PC-3 (cell line): ENCODE data around the gene SLC22A24. TPM values are rescaled to one million over a fixed set of nuclear protein-coding genes. Genes with fewer than 3 reads are reported as not detected.

Source experiments
- ATAC-seq: fragments of 200-7000 bp; cut with Tn5 transposase; 2 replicates; pipeline ENCODE4 v1.9.1; 2020; ENCODE audit warnings: mild to moderate bottlenecking, moderate library complexity
- BruUV-seq: library from RNA; stranded (reverse); fragments of 400-500 nt; replicated peaks from 2 replicates; lab custom pipeline; 2021; lab: Mats Ljungman, UMichigan
- CTCF ChIA-PET: fragments of 300-600 bp; sonication (Branson Sonifier 250); formaldehyde crosslinking; loops from one replicate; lab custom pipeline; 2022; ENCODE audit warnings: antibody characterized with exemption; lab: Charles Lee
- POLR2A ChIA-PET: fragments of 300-600 bp; sonication (Branson Sonifier 250); formaldehyde crosslinking; loops from one replicate; lab custom pipeline; 2022; ENCODE audit warnings: antibody characterized with exemption; ENCODE audit not compliant: unreplicated experiment; lab: Charles Lee
- DNase-seq: peaks from one replicate; pipeline ENCODE4 v3.0.0-alpha.2; 2015
- H2AFZ ChIP-seq: fragments of 300-600 bp; sonication (generic); 2 replicates; pipeline ENCODE4 v1.6.0; 2016; ENCODE audit warnings: antibody characterized with exemption, low read length
- H3F3A ChIP-seq: fragments of 300-600 bp; sonication (generic); one replicate; pipeline ENCODE4 v1.6.0; 2017; ENCODE audit warnings: antibody characterized with exemption, low read length, control low read depth, mild to moderate bottlenecking; ENCODE audit not compliant: unreplicated experiment
- H3K27ac ChIP-seq: fragments of 300-600 bp; sonication (generic); 2 replicates; pipeline ENCODE4 v1.5.1; 2016; ENCODE audit warnings: mild to moderate bottlenecking, low read length
- H3K27me3 ChIP-seq: fragments of 300-600 bp; sonication (generic); 2 replicates; pipeline ENCODE4 v1.6.1; 2016; ENCODE audit warnings: low read length, mixed read lengths
- H3K36me3 ChIP-seq: fragments of 300-600 bp; sonication (generic); 2 replicates; pipeline ENCODE4 v1.6.1; 2016; ENCODE audit warnings: low read depth, mixed run types, low read length, mixed read lengths
- H3K4me1 ChIP-seq: fragments of 300-600 bp; sonication (generic); 2 replicates; pipeline ENCODE4 v1.5.1; 2016; ENCODE audit warnings: low read length; ENCODE audit not compliant: insufficient read depth
- H3K4me2 ChIP-seq: fragments of 300-600 bp; sonication (generic); 2 replicates; pipeline ENCODE4 v1.6.0; 2016; ENCODE audit warnings: low read length
- H3K4me3 ChIP-seq: fragments of 300-600 bp; sonication (generic); 2 replicates; pipeline ENCODE4 v1.5.1; 2016; ENCODE audit warnings: mild to moderate bottlenecking, low read length, mixed read lengths
- H3K79me2 ChIP-seq: fragments of 300-600 bp; sonication (generic); 2 replicates; pipeline ENCODE4 v1.6.1; 2017; ENCODE audit warnings: low read length, mixed read lengths
- H3K9ac ChIP-seq: fragments of 300-600 bp; sonication (generic); 2 replicates; pipeline ENCODE4 v1.6.0; 2016; ENCODE audit warnings: mild to moderate bottlenecking, low read length
- H3K9me2 ChIP-seq: fragments of 300-600 bp; sonication (generic); replicated peaks from 2 replicates; pipeline ENCODE4 v1.6.1; 2016; ENCODE audit warnings: mixed run types, low read length, mixed read lengths
- H3K9me3 ChIP-seq: fragments of 300-600 bp; sonication (generic); 2 replicates; pipeline ENCODE4 v1.6.1; 2016; ENCODE audit warnings: low read length, mixed read lengths
- H4K20me1 ChIP-seq: fragments of 300-600 bp; sonication (generic); 2 replicates; pipeline ENCODE4 v1.6.1; 2016; ENCODE audit warnings: low read length, mixed read lengths
- EZH2 ChIP-seq: fragments of 300-600 bp; sonication (generic); IDR thresholded peaks from one replicate; pipeline ENCODE4 v1.6.1; 2017; ENCODE audit warnings: antibody characterized with exemption, mild to moderate bottlenecking, low read length; ENCODE audit not compliant: unreplicated experiment
- EZH2phosphoT487 ChIP-seq: fragments of 300-600 bp; sonication (generic); IDR thresholded peaks from 2 replicates; pipeline ENCODE4 v1.6.1; 2018; ENCODE audit warnings: mild to moderate bottlenecking, antibody characterized with exemption, low read length, borderline replicate concordance
- intact Hi-C: fragments of 100-400 bp; cut with micrococcal nuclease; formaldehyde crosslinking; loops from 2 replicates; pipeline ENCODE4 v1.9.0; 2023
- total RNA-seq: library from RNA; depleted of rRNA; stranded (reverse); fragments of >200 nt; gene quantifications from 2 replicates; pipeline ENCODE4 v1.2.3, GENCODE V29; 2014
- TF ChIP-seq, protein P1 (sequence below): fragments of 300-600 bp; sonication (generic); conservative IDR thresholded peaks from 2 replicates; pipeline ENCODE4 v1.5.1; 2017; ENCODE audit warnings: antibody characterized with exemption, low read depth, mild to moderate bottlenecking, low read length

The SLC22A24 gene
- total RNA-seq, 1 experiment from 2014 or later: not detected

- H3K27me3 ChIP-seq: peaks cover 42% of the 10 kb centered on the region
- TF ChIP-seq, protein P1, sequence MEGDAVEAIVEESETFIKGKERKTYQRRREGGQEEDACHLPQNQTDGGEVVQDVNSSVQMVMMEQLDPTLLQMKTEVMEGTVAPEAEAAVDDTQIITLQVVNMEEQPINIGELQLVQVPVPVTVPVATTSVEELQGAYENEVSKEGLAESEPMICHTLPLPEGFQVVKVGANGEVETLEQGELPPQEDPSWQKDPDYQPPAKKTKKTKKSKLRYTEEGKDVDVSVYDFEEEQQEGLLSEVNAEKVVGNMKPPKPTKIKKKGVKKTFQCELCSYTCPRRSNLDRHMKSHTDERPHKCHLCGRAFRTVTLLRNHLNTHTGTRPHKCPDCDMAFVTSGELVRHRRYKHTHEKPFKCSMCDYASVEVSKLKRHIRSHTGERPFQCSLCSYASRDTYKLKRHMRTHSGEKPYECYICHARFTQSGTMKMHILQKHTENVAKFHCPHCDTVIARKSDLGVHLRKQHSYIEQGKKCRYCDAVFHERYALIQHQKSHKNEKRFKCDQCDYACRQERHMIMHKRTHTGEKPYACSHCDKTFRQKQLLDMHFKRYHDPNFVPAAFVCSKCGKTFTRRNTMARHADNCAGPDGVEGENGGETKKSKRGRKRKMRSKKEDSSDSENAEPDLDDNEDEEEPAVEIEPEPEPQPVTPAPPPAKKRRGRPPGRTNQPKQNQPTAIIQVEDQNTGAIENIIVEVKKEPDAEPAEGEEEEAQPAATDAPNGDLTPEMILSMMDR: no peak
- no peak for TF ChIP-seq EZH2phosphoT487
- POLR2A ChIA-PET: no interaction called here
- no peak overlapping the region for H3K4me3 ChIP-seq
- intact Hi-C loops: no loop called here
- no peak overlapping the region for H3K27ac ChIP-seq
- no peak overlapping the region for H3K4me2 ChIP-seq
- no peak overlapping the region for H3K9ac ChIP-seq
- no peaks in the 10 kb centered on the region for H4K20me1 ChIP-seq
- no peaks in the 10 kb centered on the region for H3F3A ChIP-seq
- no peaks in the 10 kb centered on the region for H3K9me3 ChIP-seq
- no peaks in the 10 kb centered on the region for H3K79me2 ChIP-seq
- no peak overlapping the region for H2AFZ ChIP-seq
- no peaks in the 10 kb centered on the region for H3K9me2 ChIP-seq
- CTCF ChIA-PET: no interaction called here
- DNase-seq: no peak
- H3K4me1 ChIP-seq: no peaks in the 10 kb centered on the region
- no TSS peak for BruUV-seq
- no peak for ATAC-seq
- H3K36me3 ChIP-seq: no peaks in the 10 kb centered on the region
These were observed 2.6 kb upstream of the SLC22A24 start for GRCh38 chr11:63146581-63146980.

GRCh38 chr11:63142459-63142858 lies 1.6 kb downstream of the SLC22A24 start:
- H3K9me2 ChIP-seq: no peaks in the 10 kb centered on the region
- H3K27me3 ChIP-seq: peaks cover 55% of the 10 kb centered on the region
- ChIA-PET POLR2A (no interaction called here), CTCF (no interaction called here)
- H3K79me2 ChIP-seq: no peaks in the 10 kb centered on the region
- no peaks in the 10 kb centered on the region for H3K36me3 ChIP-seq
- H3K4me2 ChIP-seq: no peak overlapping the region
- H3K4me3 ChIP-seq: no peak overlapping the region
- DNase-seq (no peak), ATAC-seq (no peak)
- no peaks in the 10 kb centered on the region for H3K4me1 ChIP-seq
- no peak for TF ChIP-seq EZH2phosphoT487
- TF ChIP-seq EZH2: no peak
- TF ChIP-seq, protein P1: no peak
- BruUV-seq: no TSS peak
- H3F3A ChIP-seq: no peaks in the 10 kb centered on the region
- no peak overlapping the region for H3K27ac ChIP-seq
- intact Hi-C loops: no loop called here
- no peak overlapping the region for H2AFZ ChIP-seq
- no peak overlapping the region for H3K9ac ChIP-seq
- no peaks in the 10 kb centered on the region for H3K9me3 ChIP-seq
- no peaks in the 10 kb centered on the region for H4K20me1 ChIP-seq

DNA sequence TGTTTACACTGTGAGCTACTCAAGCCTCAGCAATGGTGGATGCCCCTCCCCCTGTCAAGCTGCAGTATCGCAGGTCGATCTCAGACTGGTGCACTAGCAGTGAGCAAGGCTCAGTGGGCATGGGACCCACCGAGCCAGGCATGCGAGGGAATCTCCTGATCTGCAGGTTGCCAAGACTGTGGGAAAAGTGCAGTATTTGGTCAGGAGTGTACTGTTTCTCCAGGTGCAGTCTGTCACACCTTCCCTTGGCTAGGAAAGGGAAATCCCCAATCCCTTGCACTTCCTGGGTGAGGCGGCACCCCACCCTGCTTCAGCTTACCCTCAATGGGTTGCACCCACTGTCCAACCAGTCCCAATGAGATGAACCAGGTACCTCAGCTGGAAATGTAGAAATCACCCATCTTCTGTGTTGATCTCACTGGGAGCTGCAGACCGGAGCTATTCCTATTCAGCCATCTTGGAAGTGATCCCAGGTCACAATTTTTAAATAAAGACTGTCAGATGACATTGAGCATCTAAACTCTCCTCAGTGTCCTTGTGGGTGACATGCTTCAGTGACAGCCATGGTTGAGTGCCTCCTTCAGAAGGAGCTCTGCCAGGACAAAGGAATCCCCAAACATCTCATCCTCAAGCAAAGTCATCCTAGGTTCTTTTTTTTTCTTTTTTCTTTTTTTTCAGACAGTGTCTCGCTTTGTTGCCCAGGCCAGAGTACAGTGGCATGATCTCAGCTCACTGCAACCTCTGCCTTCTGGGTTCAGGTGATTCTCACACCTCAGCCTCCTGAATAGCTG lies 10.8 kb downstream of the SLC22A24 start:
- CTCF ChIA-PET: no interaction called here
- H3K27ac ChIP-seq: no peak overlapping the region
- H3K4me2 ChIP-seq: no peak overlapping the region
- TF ChIP-seq, protein P1: no peak
- TF ChIP-seq EZH2 (no peak), EZH2phosphoT487 (no peak)
- H3K9ac ChIP-seq: no peak overlapping the region
- ATAC-seq (no peak), DNase-seq (no peak)
- H3K4me1 ChIP-seq: no peaks in the 10 kb centered on the region
- no peaks in the 10 kb centered on the region for H3K9me2 ChIP-seq
- no peak overlapping the region for H2AFZ ChIP-seq
- intact Hi-C loops: no loop called here
- H3K4me3 ChIP-seq: no peak overlapping the region
- H3K79me2 ChIP-seq: no peaks in the 10 kb centered on the region
- H3K9me3 ChIP-seq: no peaks in the 10 kb centered on the region
- no peaks in the 10 kb centered on the region for H4K20me1 ChIP-seq
- POLR2A ChIA-PET: no interaction called here
- no peaks in the 10 kb centered on the region for H3F3A ChIP-seq
- BruUV-seq: no TSS peak
- H3K27me3 ChIP-seq: peaks cover 54% of the 10 kb centered on the region
- no peaks in the 10 kb centered on the region for H3K36me3 ChIP-seq
